WERI-Rb-1 (cell line): ENCODE results near the gene ASB3.

Experiments used
- DNase-seq: peaks from one replicate; pipeline ENCODE4 v3.0.0-alpha.2; 2020
- H3K27ac ChIP-seq: fragments of 250-450 bp; sonication (Bioruptor Pico); 2 replicates; pipeline ENCODE4 v1.5.1; 2020; ENCODE audit warnings: mild to moderate bottlenecking, moderate library complexity
- H3K27me3 ChIP-seq: fragments of 250-450 bp; sonication (Bioruptor Pico); 2 replicates; pipeline ENCODE4 v1.5.1; 2021; ENCODE audit warnings: mild to moderate bottlenecking, low read depth, moderate library complexity; ENCODE audit not compliant: insufficient read depth, severe bottlenecking
- H3K36me3 ChIP-seq: fragments of 250-450 bp; sonication (Bioruptor Pico); 2 replicates; pipeline ENCODE4 v1.5.1; 2020; ENCODE audit warnings: mild to moderate bottlenecking, moderate library complexity
- H3K4me3 ChIP-seq: 2 replicates; pipeline ENCODE4 v1.5.1; 2011; ENCODE audit warnings: low read depth, mild to moderate bottlenecking, control low read depth, low read length
- H3K9me3 ChIP-seq: fragments of 250-450 bp; sonication (Bioruptor Pico); 2 replicates; pipeline ENCODE4 v1.5.1; 2021; ENCODE audit warnings: mild to moderate bottlenecking, moderate library complexity; ENCODE audit not compliant: severe bottlenecking
- TF ChIP-seq, protein P1 (sequence below): IDR thresholded peaks from 2 replicates; pipeline ENCODE4 v1.5.1; 2011; ENCODE audit warnings: low read depth, mild to moderate bottlenecking, control low read depth, inconsistent platforms, low read length

Gene ASB3

DNA sequence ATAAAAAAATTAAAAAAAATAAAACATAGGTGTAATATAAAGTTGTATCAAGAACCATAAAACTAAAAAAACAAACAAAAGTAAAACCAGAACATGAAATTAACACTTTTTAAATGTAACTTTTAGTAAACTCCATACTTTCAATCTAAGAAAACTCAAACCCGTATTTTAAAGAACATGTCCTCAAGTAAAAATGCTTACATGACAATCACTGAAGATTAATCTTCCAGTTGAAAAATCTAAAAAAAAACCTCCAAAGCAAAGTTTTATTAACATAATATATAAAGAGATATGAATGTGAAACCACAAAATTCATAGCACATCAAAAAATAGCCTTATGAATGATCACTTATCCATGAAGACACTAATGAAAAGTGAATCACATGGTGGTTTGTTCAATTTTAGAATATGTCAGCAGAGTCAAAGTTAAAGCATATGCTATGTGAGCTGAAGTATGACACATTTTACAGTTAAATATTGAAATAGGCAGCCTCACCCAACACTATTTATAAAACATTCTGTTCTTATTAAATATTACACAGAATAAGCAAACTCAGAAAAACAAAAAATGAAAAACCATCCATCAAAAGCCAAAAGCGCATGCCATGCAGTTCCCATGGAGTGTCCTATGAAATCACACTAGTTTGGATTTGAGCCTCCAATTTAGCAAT lies 42.2 kb downstream of the ASB3 start:
- no peak for DNase-seq
- H3K4me3 ChIP-seq, result no peak overlapping the region
- no peaks in the 10 kb centered on the region for H3K27me3 ChIP-seq
- no peak overlapping the region for H3K27ac ChIP-seq
- TF ChIP-seq, protein P1, sequence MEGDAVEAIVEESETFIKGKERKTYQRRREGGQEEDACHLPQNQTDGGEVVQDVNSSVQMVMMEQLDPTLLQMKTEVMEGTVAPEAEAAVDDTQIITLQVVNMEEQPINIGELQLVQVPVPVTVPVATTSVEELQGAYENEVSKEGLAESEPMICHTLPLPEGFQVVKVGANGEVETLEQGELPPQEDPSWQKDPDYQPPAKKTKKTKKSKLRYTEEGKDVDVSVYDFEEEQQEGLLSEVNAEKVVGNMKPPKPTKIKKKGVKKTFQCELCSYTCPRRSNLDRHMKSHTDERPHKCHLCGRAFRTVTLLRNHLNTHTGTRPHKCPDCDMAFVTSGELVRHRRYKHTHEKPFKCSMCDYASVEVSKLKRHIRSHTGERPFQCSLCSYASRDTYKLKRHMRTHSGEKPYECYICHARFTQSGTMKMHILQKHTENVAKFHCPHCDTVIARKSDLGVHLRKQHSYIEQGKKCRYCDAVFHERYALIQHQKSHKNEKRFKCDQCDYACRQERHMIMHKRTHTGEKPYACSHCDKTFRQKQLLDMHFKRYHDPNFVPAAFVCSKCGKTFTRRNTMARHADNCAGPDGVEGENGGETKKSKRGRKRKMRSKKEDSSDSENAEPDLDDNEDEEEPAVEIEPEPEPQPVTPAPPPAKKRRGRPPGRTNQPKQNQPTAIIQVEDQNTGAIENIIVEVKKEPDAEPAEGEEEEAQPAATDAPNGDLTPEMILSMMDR, result no peak
- peaks cover 23% of the 10 kb centered on the region for H3K36me3 ChIP-seq
- H3K9me3 ChIP-seq, result no peaks in the 10 kb centered on the region

DNA sequence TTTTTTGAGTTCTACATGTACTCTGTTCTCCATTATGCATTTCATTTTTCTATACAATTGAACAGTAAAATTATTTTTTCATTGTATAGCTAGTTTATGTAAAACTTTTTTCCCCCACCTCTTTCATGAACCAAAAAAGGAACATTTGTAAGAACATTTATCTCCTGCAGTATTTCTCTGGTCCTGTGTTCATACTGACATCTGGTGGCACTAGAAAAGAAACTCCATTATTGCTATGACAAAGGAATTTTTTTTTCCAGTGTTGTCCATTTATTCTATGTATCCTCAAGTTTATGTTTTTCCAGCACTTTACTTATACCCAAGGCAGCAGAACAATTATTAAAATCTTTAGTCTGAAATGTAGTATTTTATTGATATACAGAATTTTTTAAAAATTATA lies 46.6 kb downstream of the ASB3 start:
- DNase-seq, result no peak

DNA sequence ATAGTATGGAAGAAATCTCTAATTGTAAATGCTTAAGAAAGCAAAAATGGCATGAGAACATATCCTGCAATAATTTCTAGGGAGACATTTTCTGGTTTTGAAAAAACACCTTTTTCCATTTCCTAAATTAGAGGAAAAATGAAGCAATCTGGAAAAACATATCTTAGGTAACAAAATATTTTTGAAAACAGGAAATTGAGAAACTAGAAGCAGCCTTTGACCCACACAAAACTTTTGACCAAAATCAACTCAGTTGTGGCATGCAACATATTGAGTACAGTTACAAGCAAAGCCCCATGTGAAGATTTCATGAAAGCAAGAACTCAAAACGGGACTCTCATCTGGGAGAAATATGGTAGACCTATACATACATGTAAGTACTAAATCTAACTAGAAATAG lies 47.7 kb downstream of the ASB3 start:
- no peak overlapping the region for H3K4me3 ChIP-seq
- no peaks in the 10 kb centered on the region for H3K27me3 ChIP-seq
- TF ChIP-seq, protein P1, result no peak
- no peaks in the 10 kb centered on the region for H3K9me3 ChIP-seq
- peaks cover 2% of the 10 kb centered on the region; the same call in 1 of the 2 replicates for H3K36me3 ChIP-seq
- no peak overlapping the region for H3K27ac ChIP-seq
- DNase-seq, result no peak

More for the DNA sequence above, 46.6 kb downstream of the ASB3 start:
- Histone ChIP-seq H3K27ac (no peak overlapping the region), H3K36me3 (peaks cover 2% of the 10 kb centered on the region; the same call in 1 of the 2 replicates), H3K27me3 (no peaks in the 10 kb centered on the region), H3K9me3 (no peaks in the 10 kb centered on the region), H3K4me3 (no peak overlapping the region)
- TF ChIP-seq, protein P1, result peak; percentile 33; the same call in 1 of the 2 replicates

DNA sequence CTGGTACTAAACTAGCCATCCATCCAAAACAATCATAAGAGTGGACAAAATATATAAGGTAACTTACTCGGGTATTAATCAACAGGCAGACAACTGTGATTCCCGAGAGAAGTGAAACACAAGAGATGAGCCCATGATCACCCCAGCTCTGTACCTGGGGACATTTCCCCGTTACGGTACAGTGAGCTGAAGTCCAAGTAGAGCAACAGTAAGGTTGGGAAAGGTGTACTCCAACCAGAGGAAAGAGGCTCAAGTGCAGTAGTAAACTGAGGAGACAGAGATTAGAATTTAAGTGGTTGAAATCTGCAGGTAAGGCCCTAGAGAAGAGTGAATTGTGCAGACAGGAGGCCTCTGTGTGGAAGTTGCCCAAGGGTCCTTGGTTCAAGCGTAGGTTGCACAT lies 49.7 kb downstream of the ASB3 start:
- no peak overlapping the region for H3K27ac ChIP-seq
- DNase-seq, result no peak
- H3K9me3 ChIP-seq, result no peaks in the 10 kb centered on the region
- H3K36me3 ChIP-seq, result peaks cover 2% of the 10 kb centered on the region; the same call in 1 of the 2 replicates
- TF ChIP-seq, protein P1, result no peak
- H3K4me3 ChIP-seq, result no peak overlapping the region
- no peaks in the 10 kb centered on the region for H3K27me3 ChIP-seq

DNA sequence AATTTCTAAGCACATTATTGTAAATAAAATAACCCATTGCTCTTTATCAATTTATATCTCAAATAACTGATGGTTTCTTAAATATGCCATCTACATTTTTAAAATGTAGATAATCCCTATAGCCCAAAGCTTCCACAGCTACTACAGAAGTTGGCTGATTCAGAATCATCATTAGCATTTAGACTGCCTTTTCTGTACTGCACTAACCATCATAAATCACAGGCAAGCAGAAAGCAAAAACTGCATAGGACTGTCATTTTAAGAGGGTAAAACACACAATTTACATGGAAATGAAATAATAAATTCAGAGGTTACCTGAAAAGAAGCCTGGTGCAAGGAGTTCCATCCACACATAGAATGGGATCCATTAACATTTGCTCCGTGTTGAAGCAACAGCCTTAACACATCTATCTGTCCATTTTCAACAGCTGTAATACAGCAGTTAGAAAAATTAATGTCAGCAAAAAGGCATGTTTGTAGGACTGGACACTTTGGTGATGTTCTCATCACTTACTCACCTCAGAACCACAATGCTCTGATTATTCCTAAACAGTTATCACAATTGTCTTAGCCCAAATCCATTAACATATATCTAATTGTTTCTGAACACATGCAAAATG lies 57.5 kb downstream of the ASB3 start:
- TF ChIP-seq, protein P1, result no peak
- H3K27ac ChIP-seq, result no peak overlapping the region
- H3K9me3 ChIP-seq, result no peaks in the 10 kb centered on the region
- H3K36me3 ChIP-seq, result no peaks in the 10 kb centered on the region
- no peak overlapping the region for H3K4me3 ChIP-seq
- no peak for DNase-seq
- no peaks in the 10 kb centered on the region for H3K27me3 ChIP-seq
